ENCODE measurements around the gene ADGRB3. TPM values are rescaled to one million over a fixed set of nuclear protein-coding genes. Genes with fewer than 3 reads are reported as not detected.
"Not testable (repeated sequence)": the region's sequence is repeated elsewhere in the genome, so short reads cannot be mapped to it uniquely, and the experiment has no call there.

ADGRB3 gene
- polyA plus RNA-seq, 1 experiment = 0.12 TPM

- CTCF ChIA-PET = no interaction called here
Measured at GRCh38 chr6:69423785-69424184, 788.7 kb downstream of the ADGRB3 start.

GRCh38 chr6:69424581-69424980 is 789.5 kb downstream of the ADGRB3 start:
- DNase-seq (ENCODE audit: low read depth) = no peak
- no peaks in the 10 kb centered on the region for H3K36me3 ChIP-seq (ENCODE audit: control insufficient read depth, insufficient read depth, low read length)
- no peak for TF ChIP-seq CTCF (IDR thresholded peaks at IDR 0.05; ENCODE audit: insufficient read depth, low read depth, low read length)
- ChIA-PET POLR2A (no interaction called here), CTCF (no interaction called here)
- H3K27me3 ChIP-seq (ENCODE audit: control insufficient read depth, insufficient read depth, low read length) = no peaks in the 10 kb centered on the region
- H3K4me3 ChIP-seq (ENCODE audit: low read depth, low read length) = no peak overlapping the region

More at GRCh38 chr6:69423785-69424184, 788.7 kb downstream of the ADGRB3 start:
- Histone ChIP-seq H3K27me3 (ENCODE audit: control insufficient read depth, insufficient read depth, low read length) (no peaks in the 10 kb centered on the region), H3K4me3 (ENCODE audit: low read depth, low read length) (no peak overlapping the region), H3K36me3 (ENCODE audit: control insufficient read depth, insufficient read depth, low read length) (no peaks in the 10 kb centered on the region)
- DNase-seq (ENCODE audit: low read depth) = no peak
- TF ChIP-seq CTCF (IDR thresholded peaks at IDR 0.05; ENCODE audit: insufficient read depth, low read depth, low read length) = no peak
- POLR2A ChIA-PET = no interaction called here

GRCh38 chr6:69427882-69428281 is 792.8 kb downstream of the ADGRB3 start:
- no peak for TF ChIP-seq CTCF (IDR thresholded peaks at IDR 0.05; ENCODE audit: insufficient read depth, low read depth, low read length)
- CTCF ChIA-PET = no interaction called here
- Histone ChIP-seq H3K27me3 (ENCODE audit: control insufficient read depth, insufficient read depth, low read length) (no peaks in the 10 kb centered on the region), H3K36me3 (ENCODE audit: control insufficient read depth, insufficient read depth, low read length) (no peaks in the 10 kb centered on the region), H3K4me3 (ENCODE audit: low read depth, low read length) (no peak overlapping the region)
- DNase-seq (ENCODE audit: low read depth) = no peak
- POLR2A ChIA-PET = no interaction called here

GRCh38 chr6:69432168-69432567 is 797.1 kb downstream of the ADGRB3 start:
- H3K27me3 ChIP-seq (ENCODE audit: control insufficient read depth, insufficient read depth, low read length); POLR2A ChIA-PET; H3K36me3 ChIP-seq (ENCODE audit: control insufficient read depth, insufficient read depth, low read length); H3K4me3 ChIP-seq (ENCODE audit: low read depth, low read length); DNase-seq (ENCODE audit: low read depth); CTCF ChIA-PET: not testable (repeated sequence)

GRCh38 chr6:69433116-69433515 is 798.0 kb downstream of the ADGRB3 start:
- H3K36me3 ChIP-seq (ENCODE audit: control insufficient read depth, insufficient read depth, low read length); POLR2A ChIA-PET; H3K27me3 ChIP-seq (ENCODE audit: control insufficient read depth, insufficient read depth, low read length); DNase-seq (ENCODE audit: low read depth); H3K4me3 ChIP-seq (ENCODE audit: low read depth, low read length); CTCF ChIA-PET: not testable (repeated sequence)

GRCh38 chr6:69438113-69438512 is 803.0 kb downstream of the ADGRB3 start:
- TF ChIP-seq CTCF (IDR thresholded peaks at IDR 0.05; ENCODE audit: insufficient read depth, low read depth, low read length) = no peak
- ChIA-PET CTCF (no interaction called here), POLR2A (no interaction called here)
- DNase-seq (ENCODE audit: low read depth) = no peak
- H3K27me3 ChIP-seq (ENCODE audit: control insufficient read depth, insufficient read depth, low read length) = no peaks in the 10 kb centered on the region
- no peak overlapping the region for H3K4me3 ChIP-seq (ENCODE audit: low read depth, low read length)
- H3K36me3 ChIP-seq (ENCODE audit: control insufficient read depth, insufficient read depth, low read length) = no peaks in the 10 kb centered on the region

Small RNA genes within 50 kb of the gene (small RNA-seq; reads per million reads assigned to genes)
- not detected for gene AL606923.1 (ENCODE audit: insufficient read length, low read depth, low replicate concordance)
